Measurements from ENCODE around the gene YRDC. TPM values are rescaled to one million over a fixed set of nuclear protein-coding genes. Genes with fewer than 3 reads are reported as not detected.

YRDC gene
- total and polyA plus RNA-seq, 2 of the 13 experiments (the other 11 are each of a cell fraction or from before 2014, with no cell fraction given), result 27.5 to 29.2 TPM

DNA sequence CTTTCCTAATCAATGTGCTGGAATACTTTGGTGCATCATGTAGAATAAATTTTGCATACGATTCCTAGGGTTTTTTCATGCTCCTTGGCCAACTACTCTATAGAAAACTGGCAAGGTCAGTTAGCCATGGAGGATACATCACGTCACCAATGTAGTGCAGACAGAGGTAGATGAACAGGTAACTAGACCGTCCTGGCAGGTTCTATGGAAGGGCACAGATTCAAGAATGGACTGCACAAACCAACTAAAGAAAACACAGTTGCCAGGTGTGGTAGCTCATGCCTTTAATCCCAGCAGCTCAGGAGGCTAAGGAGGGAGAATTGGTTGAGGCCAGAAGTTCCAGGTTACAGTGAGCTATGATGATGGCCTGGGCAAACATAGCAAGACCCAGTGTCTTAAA is 41.5 kb upstream of the YRDC start:
- ChIA-PET POLR2A (no interaction called here), CTCF (ENCODE audit: low intra/inter-chr PET ratio, low total read pairs) (no interaction called here)
- no TSS peak for BruUV-seq (replicated peaks)
- DNase-seq (ENCODE audit: low spot score) (no peak), FAIRE-seq (no peak), ATAC-seq (no peak)
- no peak overlapping the region for H2AFZ ChIP-seq (ENCODE audit: low read length)
- peaks cover 14% of the 10 kb centered on the region for H3K79me2 ChIP-seq (ENCODE audit: insufficient read depth, low read length)
- H3K9me3 ChIP-seq (ENCODE audit: low read length), result no peaks in the 10 kb centered on the region
- H3K4me2 ChIP-seq (ENCODE audit: low read depth, low read length), result no peak overlapping the region
- in situ Hi-C loops (cut with HindIII; ENCODE audit: extremely low pct_ligation_motif_present, low pct_unique_long_range_greater_than_20kb), result no loop called here
- no peaks in the 10 kb centered on the region for H3K4me1 ChIP-seq (ENCODE audit: insufficient read depth, low read length)
- peaks cover 5 to 20% of the 10 kb centered on the region in 2 experiments; a peak in 4 of 5 replicates for H3K36me3 ChIP-seq (replicated peaks in 1 of 2; ENCODE audit: control insufficient read depth in 1 of 2, insufficient read depth in 2 of 2, low read length in 2 of 2)
- no peak overlapping the region for H3K27ac ChIP-seq (ENCODE audit: extremely low read length, insufficient read depth, low read length)
- WGBS (ENCODE audit: low lambda C conversion rate), result 98% methylated on average over 3 of the region's 3 CpGs
- H3K4me3 ChIP-seq (replicated peaks in 1 of 3; ENCODE audit: insufficient read depth in 1 of 3, low read depth in 2 of 3, low read length in 3 of 3), result no peak overlapping the region
- H3K27me3 ChIP-seq (ENCODE audit: control insufficient read depth in 1 of 2, insufficient read depth in 2 of 2, low read length in 2 of 2), result no peaks in the 10 kb centered on the region; a peak in 1 of 5 replicates
- intact Hi-C loops (cut with micrococcal nuclease; ENCODE audit: unreplicated experiment), result no loop called here
- H4K20me1 ChIP-seq (ENCODE audit: insufficient read depth, low read length), result no peaks in the 10 kb centered on the region
- H3K9ac ChIP-seq (ENCODE audit: insufficient read depth, low read depth, low read length), result no peak overlapping the region
- TF ChIP-seq KDM6A (CRISPR knock-in tag; IDR thresholded peaks at IDR 0.05; ENCODE audit: low read depth) (no peak), ZNF256 (CRISPR knock-in tag; conservative IDR thresholded peaks at IDR 0.05) (no peak), HNRNPLL (IDR thresholded peaks at IDR 0.05; ENCODE audit: low read depth, low read length, poor library complexity, severe bottlenecking) (no peak), RAD51 (IDR thresholded peaks at IDR 0.05; ENCODE audit: borderline replicate concordance) (no peak), CEBPB (IDR thresholded peaks at IDR 0.05; ENCODE audit: borderline replicate concordance, low read depth, low read length) (no peak), ZNF460 (CRISPR knock-in tag; IDR thresholded peaks at IDR 0.05; ENCODE audit: borderline replicate concordance) (no peak), PRMT3 (CRISPR knock-in tag; IDR thresholded peaks at IDR 0.05; ENCODE audit: borderline replicate concordance, low read depth) (no peak), ETV5 (CRISPR knock-in tag; IDR thresholded peaks at IDR 0.05; ENCODE audit: borderline replicate concordance) (no peak), MEIS1 (CRISPR knock-in tag; IDR thresholded peaks at IDR 0.05; ENCODE audit: borderline replicate concordance) (no peak), KLF9 (CRISPR knock-in tag; IDR thresholded peaks at IDR 0.05; ENCODE audit: low read depth) (no peak), RAD21 (CRISPR knock-in tag; IDR thresholded peaks at IDR 0.05) (no peak), ZNF510 (CRISPR knock-in tag; IDR thresholded peaks at IDR 0.05; ENCODE audit: low read depth) (no peak)
- TF ChIP-seq, protein P1, sequence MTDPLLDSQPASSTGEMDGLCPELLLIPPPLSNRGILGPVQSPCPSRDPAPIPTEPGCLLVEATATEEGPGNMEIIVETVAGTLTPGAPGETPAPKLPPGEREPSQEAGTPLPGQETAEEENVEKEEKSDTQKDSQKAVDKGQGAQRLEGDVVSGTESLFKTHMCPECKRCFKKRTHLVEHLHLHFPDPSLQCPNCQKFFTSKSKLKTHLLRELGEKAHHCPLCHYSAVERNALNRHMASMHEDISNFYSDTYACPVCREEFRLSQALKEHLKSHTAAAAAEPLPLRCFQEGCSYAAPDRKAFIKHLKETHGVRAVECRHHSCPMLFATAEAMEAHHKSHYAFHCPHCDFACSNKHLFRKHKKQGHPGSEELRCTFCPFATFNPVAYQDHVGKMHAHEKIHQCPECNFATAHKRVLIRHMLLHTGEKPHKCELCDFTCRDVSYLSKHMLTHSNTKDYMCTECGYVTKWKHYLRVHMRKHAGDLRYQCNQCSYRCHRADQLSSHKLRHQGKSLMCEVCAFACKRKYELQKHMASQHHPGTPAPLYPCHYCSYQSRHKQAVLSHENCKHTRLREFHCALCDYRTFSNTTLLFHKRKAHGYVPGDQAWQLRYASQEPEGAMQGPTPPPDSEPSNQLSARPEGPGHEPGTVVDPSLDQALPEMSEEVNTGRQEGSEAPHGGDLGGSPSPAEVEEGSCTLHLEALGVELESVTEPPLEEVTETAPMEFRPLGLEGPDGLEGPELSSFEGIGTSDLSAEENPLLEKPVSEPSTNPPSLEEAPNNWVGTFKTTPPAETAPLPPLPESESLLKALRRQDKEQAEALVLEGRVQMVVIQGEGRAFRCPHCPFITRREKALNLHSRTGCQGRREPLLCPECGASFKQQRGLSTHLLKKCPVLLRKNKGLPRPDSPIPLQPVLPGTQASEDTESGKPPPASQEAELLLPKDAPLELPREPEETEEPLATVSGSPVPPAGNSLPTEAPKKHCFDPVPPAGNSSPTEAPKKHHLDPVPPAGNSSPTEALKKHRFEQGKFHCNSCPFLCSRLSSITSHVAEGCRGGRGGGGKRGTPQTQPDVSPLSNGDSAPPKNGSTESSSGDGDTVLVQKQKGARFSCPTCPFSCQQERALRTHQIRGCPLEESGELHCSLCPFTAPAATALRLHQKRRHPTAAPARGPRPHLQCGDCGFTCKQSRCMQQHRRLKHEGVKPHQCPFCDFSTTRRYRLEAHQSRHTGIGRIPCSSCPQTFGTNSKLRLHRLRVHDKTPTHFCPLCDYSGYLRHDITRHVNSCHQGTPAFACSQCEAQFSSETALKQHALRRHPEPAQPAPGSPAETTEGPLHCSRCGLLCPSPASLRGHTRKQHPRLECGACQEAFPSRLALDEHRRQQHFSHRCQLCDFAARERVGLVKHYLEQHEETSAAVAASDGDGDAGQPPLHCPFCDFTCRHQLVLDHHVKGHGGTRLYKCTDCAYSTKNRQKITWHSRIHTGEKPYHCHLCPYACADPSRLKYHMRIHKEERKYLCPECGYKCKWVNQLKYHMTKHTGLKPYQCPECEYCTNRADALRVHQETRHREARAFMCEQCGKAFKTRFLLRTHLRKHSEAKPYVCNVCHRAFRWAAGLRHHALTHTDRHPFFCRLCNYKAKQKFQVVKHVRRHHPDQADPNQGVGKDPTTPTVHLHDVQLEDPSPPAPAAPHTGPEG (CRISPR knock-in tag; IDR thresholded peaks at IDR 0.05), result no peak
- TF ChIP-seq, protein P2, sequence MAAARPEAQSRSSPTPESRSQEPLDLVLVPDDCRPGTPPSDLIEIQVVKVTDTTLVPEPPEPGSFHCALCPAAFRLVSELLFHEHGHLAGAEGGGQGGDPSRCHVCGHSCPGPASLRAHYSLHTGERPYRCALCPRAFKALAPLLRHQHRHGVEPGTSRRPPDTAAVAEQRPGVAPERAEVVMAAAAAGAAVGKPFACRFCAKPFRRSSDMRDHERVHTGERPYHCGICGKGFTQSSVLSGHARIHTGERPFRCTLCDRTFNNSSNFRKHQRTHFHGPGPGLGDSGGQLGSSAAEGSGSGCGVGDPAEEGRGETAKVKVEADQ (CRISPR knock-in tag; IDR thresholded peaks at IDR 0.05; ENCODE audit: borderline replicate concordance), result no peak
- TF ChIP-seq, protein P3, sequence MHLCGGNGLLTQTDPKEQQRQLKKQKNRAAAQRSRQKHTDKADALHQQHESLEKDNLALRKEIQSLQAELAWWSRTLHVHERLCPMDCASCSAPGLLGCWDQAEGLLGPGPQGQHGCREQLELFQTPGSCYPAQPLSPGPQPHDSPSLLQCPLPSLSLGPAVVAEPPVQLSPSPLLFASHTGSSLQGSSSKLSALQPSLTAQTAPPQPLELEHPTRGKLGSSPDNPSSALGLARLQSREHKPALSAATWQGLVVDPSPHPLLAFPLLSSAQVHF (CRISPR knock-in tag; IDR thresholded peaks at IDR 0.05), result no peak
- TF ChIP-seq, protein P4, sequence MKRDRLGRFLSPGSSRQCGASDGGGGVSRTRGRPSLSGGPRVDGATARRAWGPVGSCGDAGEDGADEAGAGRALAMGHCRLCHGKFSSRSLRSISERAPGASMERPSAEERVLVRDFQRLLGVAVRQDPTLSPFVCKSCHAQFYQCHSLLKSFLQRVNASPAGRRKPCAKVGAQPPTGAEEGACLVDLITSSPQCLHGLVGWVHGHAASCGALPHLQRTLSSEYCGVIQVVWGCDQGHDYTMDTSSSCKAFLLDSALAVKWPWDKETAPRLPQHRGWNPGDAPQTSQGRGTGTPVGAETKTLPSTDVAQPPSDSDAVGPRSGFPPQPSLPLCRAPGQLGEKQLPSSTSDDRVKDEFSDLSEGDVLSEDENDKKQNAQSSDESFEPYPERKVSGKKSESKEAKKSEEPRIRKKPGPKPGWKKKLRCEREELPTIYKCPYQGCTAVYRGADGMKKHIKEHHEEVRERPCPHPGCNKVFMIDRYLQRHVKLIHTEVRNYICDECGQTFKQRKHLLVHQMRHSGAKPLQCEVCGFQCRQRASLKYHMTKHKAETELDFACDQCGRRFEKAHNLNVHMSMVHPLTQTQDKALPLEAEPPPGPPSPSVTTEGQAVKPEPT (CRISPR knock-in tag; IDR thresholded peaks at IDR 0.05; ENCODE audit: low read depth), result no peak

All from HepG2 (cell line).